Tibial artery (tissue), 4 donors: ENCODE results near the gene NAA25.

ENCODE experiments used
- DNase-seq, 2 donors: peaks; one replicate each; pipeline ENCODE4 v3.0.0-alpha.2; 2019
- H3K27ac ChIP-seq, 2 donors: fragments of 200-600 bp; sonication (generic) in 1 of 2; 1 replicate in 1 of 2; 2 replicates in 1 of 2; pipeline ENCODE4 v1.5.1; 2018 to 2019; ENCODE audit warnings: mild to moderate bottlenecking in 1 of 2
- H3K27me3 ChIP-seq, 2 donors: fragments of 200-600 bp; sonication (generic) in 1 of 2; one replicate each; pipeline versions ENCODE4 v1.5.1 to v1.6.0; 2016 to 2019
- H3K36me3 ChIP-seq, 3 donors: fragments of 200-600 bp; sonication (generic) in 2 of 3; one replicate each; pipeline ENCODE4 v1.5.1; 2016 to 2019; ENCODE audit warnings: mild to moderate bottlenecking in 2 of 3
- H3K4me1 ChIP-seq, 4 donors: fragments of 200-600 bp; sonication (generic) in 2 of 4; 1 replicate in 3 of 4; 2 replicates in 1 of 4; pipeline ENCODE4 v1.5.1; 2016 to 2019
- H3K4me3 ChIP-seq, 2 donors: fragments of 200-600 bp; sonication (generic) in 1 of 2; 1 replicate in 1 of 2; 2 replicates in 1 of 2; pipeline ENCODE4 v1.5.1; 2018 to 2019; ENCODE audit warnings: mild to moderate bottlenecking in 2 of 2
- H3K9me3 ChIP-seq, 3 donors: fragments of 200-600 bp; sonication (generic) in 1 of 3; one replicate each; pipeline ENCODE4 v1.5.1; 2016 to 2019
- intact Hi-C: fragments of 100-400 bp; cut with DNase I; formaldehyde crosslinking; loops from one replicate; pipeline ENCODE4 v1.15.0; 2023; ENCODE audit warnings: low total_unique reads
- TF ChIP-seq, protein P1 (sequence below), 2 experiments: fragments of 200-600 bp in 1 of 2; fragments of 450-650 bp in 1 of 2; IDR thresholded peaks; one replicate each; pipeline ENCODE4 v1.5.1; 2017 to 2019; ENCODE audit warnings: antibody characterized with exemption in 2 of 2, mild to moderate bottlenecking in 1 of 2, moderate library complexity in 1 of 2

NAA25 gene

DNA sequence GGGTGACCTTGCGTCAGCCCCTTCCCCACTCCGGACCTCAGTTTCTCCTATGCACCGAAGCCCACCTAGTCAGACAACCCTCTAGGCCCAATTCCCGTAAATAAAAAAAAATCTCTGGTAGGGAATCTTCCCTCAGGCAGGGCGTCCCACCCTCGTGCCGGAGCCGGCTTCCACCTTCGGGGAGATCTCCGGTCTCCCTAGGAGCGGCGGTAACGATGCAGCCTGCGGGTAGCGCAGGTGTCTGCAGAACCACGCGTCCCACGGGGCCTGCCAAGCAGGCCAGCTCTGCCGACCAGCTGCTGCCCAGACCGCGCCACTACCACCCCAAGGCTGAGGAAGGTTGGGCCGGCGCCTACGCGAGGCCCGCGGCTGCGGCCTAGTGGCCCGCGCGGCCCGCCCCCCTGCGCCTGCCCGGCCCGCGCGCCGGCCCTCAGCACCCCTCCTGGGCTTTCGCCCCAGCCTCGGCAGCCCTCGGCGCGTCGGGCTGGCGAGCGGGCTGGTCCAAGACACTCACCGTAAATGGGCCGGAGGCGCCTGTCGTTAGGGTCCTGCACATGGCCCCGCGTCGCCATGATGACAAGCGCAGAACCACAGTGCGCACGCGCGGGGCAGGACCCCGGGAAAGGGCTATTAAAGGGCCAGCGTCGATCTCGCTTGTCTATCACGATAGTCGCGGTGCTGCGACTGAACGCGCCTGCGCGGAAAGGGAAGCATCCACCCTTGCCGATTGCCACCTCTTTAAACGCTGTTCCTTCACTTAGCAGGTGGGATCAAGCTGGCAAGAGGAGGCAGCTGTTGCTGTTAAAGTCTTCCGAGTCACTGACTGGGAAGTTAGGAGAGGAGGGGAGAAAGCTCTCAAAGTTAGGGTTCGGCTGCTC is at the start of gene NAA25:
TSS of gene NAA25 (minus strand) at position 582 of the 878 bp plus-strand sequence. CDS start at position 572, 10 bp downstream.
- peak within 1 kb of the TSS; percentile 85 to 93 for H3K4me3 ChIP-seq
- peak within 1 kb of the TSS; percentile 99 for H3K27ac ChIP-seq

DNA sequence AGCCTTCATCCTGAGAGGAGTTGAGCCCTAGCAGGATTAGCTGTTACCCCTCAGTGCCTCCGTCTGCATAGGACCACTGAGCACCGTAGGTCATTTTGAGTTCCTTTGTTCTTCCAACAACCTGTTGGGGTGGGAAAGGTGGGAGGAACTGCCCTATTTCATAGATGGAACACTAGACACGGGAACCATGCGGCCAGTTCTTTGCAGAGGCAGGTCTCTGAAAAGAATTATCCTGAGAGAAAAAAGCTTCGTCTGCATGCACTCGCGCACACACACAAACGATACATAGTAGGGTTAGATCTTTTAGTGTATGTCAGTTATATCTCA is 45.3 kb upstream of the NAA25 start:
- peaks cover 83 to 95% (median 85%) of the 10 kb centered on the region in 3 donors for H3K36me3 ChIP-seq

More for the DNA sequence above, at the start of gene NAA25:
- H3K36me3 ChIP-seq = no peaks in the 10 kb centered on the region
- DNase-seq = peak; percentile 90 to 93
- no peaks in the 10 kb centered on the region for H3K27me3 ChIP-seq
- H3K4me1 ChIP-seq = peaks cover 0 to 38% (median 27%) of the 10 kb centered on the region in 4 donors
- TF ChIP-seq, protein P1, sequence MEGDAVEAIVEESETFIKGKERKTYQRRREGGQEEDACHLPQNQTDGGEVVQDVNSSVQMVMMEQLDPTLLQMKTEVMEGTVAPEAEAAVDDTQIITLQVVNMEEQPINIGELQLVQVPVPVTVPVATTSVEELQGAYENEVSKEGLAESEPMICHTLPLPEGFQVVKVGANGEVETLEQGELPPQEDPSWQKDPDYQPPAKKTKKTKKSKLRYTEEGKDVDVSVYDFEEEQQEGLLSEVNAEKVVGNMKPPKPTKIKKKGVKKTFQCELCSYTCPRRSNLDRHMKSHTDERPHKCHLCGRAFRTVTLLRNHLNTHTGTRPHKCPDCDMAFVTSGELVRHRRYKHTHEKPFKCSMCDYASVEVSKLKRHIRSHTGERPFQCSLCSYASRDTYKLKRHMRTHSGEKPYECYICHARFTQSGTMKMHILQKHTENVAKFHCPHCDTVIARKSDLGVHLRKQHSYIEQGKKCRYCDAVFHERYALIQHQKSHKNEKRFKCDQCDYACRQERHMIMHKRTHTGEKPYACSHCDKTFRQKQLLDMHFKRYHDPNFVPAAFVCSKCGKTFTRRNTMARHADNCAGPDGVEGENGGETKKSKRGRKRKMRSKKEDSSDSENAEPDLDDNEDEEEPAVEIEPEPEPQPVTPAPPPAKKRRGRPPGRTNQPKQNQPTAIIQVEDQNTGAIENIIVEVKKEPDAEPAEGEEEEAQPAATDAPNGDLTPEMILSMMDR (IDR thresholded peaks at IDR 0.05) = no peak
- no peaks in the 10 kb centered on the region for H3K9me3 ChIP-seq
- intact Hi-C loops = no loop called here

DNA sequence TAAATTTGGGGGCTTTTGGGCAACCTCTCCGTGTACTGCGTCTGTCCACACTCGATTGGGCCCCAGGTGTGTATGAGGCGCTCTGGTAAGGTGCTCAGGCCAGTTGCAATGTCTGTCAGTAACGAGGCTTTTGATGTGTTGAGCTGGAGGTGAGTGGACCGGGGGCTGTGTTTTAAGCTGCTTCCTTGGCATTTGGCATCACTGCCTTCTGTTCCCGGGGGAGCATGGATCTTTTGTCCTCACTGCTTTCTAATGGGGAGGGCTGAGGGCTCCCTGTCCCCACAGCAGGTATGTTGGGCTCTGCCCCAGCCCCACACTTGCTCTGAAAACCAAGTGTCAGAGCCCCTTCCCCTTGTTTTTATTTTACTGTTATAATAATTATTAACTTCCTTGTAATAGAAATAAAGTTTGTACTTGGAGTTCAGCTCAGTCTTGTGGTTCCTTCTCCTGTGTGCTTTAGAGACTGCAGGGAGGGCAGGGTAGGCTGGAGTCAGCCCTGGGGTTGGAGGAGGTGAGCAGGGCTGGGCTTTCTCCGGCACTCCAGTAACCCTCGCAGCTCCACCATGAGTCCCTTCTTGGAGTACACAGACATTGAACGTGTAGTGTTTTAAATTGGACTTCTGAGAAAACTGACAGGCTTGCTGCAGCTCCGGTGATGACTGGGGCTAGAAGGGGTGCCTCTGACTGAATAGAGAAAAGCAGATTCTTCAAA is 44.8 kb upstream of the NAA25 start:
- TF ChIP-seq, protein P1 (IDR thresholded peaks at IDR 0.05) = no peak
- no peak overlapping the region for H3K4me3 ChIP-seq
- no peak overlapping the region for H3K27ac ChIP-seq
- peaks cover 0 to 9% (median 0%) of the 10 kb centered on the region in 3 donors for H3K9me3 ChIP-seq
- H3K36me3 ChIP-seq = peaks cover 83 to 95% (median 85%) of the 10 kb centered on the region in 3 donors
- intact Hi-C loops = no loop called here
- no peaks in the 10 kb centered on the region for H3K4me1 ChIP-seq
- H3K27me3 ChIP-seq = no peaks in the 10 kb centered on the region
- DNase-seq = no peak

More for the DNA sequence above, 45.3 kb upstream of the NAA25 start:
- DNase-seq = no peak
- no peak overlapping the region for H3K27ac ChIP-seq
- H3K9me3 ChIP-seq = peaks cover 0 to 9% (median 0%) of the 10 kb centered on the region in 3 donors
- no peaks in the 10 kb centered on the region for H3K4me1 ChIP-seq
- H3K27me3 ChIP-seq = no peaks in the 10 kb centered on the region
- TF ChIP-seq, protein P1 (IDR thresholded peaks at IDR 0.05) = no peak
- no peak overlapping the region for H3K4me3 ChIP-seq
- intact Hi-C loops = no loop called here

DNA sequence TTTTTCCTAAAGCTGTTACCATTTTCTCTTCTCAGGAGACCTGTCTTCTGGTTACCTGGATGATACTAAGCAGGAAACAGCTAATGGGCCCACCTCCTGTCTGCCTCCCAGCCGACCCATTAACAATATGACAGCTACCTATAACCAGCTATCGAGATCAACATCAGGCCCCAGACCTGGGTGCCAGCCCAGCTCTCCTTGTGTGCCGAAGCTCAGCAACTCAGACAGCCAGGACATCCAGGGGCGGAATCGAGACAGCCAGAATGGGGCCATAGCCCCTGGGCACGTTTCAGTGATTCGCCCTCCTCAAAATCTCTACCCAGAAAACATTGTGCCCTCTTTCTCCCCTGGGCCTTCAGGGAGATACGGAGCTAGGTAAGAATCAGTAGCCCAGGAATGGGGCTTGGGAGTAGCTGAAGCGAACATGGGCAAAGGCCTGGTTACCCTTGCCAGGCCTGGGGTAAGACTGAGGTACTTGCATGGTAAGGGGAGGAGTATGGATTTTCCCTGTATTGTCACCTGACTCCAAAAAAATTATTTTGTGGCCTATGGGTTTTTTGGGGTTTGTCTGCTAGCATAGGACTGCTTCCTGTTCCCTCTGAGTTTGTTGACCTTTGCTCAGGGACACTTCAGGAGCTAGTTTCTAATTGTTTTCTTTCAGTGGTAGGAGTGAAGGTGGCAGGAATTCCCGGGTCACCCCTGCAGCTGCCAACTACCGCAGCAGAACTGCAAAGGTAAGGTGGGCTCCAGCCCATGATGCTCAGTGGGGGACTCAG is 43.4 kb upstream of the NAA25 start:
- DNase-seq = no peak
- Histone ChIP-seq H3K27me3 (no peaks in the 10 kb centered on the region), H3K4me3 (no peak overlapping the region), H3K36me3 (peaks cover 84 to 97% (median 87%) of the 10 kb centered on the region in 3 donors), H3K9me3 (peaks cover 0 to 5% (median 0%) of the 10 kb centered on the region in 3 donors), H3K27ac (no peak overlapping the region), H3K4me1 (no peaks in the 10 kb centered on the region)
- TF ChIP-seq, protein P1 (IDR thresholded peaks at IDR 0.05) = no peak
- intact Hi-C loops = no loop called here

DNA sequence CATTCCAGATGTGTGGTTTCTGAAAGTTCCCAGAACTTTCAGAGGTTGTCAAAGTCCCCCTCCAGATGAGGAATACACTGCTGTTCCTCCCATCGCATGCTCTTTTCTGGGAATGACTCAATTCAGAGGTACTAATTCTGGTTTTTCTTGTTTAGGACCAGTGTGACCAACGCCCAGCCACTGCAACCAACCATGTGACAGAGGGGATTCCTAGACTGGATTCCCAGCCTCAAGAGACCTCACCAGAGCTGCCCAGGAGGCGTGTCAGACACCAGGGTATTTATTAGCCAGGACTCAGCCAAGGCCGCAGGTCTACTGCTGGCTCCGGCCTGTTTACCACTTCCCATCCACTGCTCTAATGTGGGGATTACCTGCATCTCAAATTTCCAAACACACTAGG is 41.0 kb upstream of the NAA25 start:
- intact Hi-C loops = no loop called here
- Histone ChIP-seq H3K27me3 (no peaks in the 10 kb centered on the region), H3K36me3 (peaks cover 86 to 97% (median 94%) of the 10 kb centered on the region in 3 donors), H3K4me3 (no peak overlapping the region), H3K9me3 (no peaks in the 10 kb centered on the region), H3K27ac (no peak overlapping the region), H3K4me1 (no peaks in the 10 kb centered on the region)
- no peak for DNase-seq
- TF ChIP-seq, protein P1 (IDR thresholded peaks at IDR 0.05) = no peak
